Measurements from ENCODE around the gene KIAA2012. TPM values are rescaled to one million over a fixed set of nuclear protein-coding genes. Genes with fewer than 3 reads are reported as not detected.

The KIAA2012 gene
- not detected in 2 replicates for total RNA-seq

DNA sequence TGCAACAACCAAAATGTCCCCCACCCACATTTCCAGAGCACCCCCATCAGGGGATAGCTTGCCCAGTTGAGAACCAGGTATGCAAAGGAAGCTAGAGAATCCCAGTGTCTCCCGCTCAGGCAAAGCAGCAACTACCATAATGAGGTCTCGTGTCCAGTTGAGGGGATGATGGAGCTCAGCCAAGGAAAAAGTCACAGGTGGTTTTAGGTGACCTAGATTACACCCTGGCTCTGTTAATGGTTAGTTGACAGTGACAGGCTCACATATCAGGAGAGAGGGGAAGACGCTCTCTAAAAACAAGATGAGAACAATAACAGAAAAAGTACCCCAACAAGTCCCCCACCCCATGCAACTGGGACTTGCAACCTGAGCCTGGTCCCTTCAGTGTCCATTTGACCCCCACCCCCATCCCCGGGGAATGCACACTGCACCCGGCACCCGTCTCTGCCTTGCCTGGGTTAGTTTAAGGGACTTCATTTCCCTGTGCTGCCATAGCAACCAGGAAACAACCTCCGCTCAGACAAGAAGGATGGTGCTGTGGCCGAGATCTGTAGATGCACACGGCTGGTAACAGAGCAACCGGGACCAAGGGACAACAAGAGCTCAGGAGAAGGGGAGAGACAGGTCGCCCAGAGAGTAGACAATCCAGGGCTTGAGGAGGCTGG is at the start of gene KIAA2012:
Gene KIAA2012 (plus strand): TSS at position 519 of the 665 bp plus-strand sequence. CDS start 373 bp downstream, outside the sequence.
- DNase-seq = no peak
- Mint-ChIP-seq H3K27me3 (peaks cover 6% of the 10 kb centered on the region), H3K27ac (no peak within 1 kb of the TSS), H3K36me3 (ENCODE audit: low read depth) (no peaks in the 10 kb centered on the region), H3K4me3 (no peak within 1 kb of the TSS), H3K9me3 (no peaks in the 10 kb centered on the region), H3K4me1 (no peaks in the 10 kb centered on the region)
- intact Hi-C loops (cut with micrococcal nuclease) = no loop called here

DNA sequence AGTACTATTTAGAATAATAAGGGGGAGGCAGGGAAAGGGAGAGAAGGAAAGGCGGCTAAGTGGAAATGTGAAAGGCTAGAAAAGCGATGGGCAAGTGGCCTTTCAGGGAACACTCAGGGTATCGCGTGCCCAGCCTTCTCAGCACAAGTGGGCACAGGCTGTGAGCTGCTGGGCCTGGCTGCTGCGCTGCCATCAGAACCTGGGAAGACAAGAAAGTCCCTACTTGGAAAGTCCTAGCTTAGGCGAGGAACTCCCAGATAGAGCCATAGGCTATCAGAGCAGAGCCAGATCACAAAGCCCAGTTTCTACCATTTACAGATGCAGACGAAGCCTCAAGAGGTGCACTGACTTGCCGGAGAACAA is 49.2 kb upstream of the KIAA2012 start:
- Mint-ChIP-seq H3K27ac (no peak overlapping the region), H3K27me3 (peaks cover 19% of the 10 kb centered on the region), H3K4me3 (no peak overlapping the region), H3K4me1 (no peaks in the 10 kb centered on the region), H3K9me3 (no peaks in the 10 kb centered on the region), H3K36me3 (ENCODE audit: low read depth) (no peaks in the 10 kb centered on the region)
- intact Hi-C loops (cut with micrococcal nuclease) = no loop called here
- no peak for DNase-seq

DNA sequence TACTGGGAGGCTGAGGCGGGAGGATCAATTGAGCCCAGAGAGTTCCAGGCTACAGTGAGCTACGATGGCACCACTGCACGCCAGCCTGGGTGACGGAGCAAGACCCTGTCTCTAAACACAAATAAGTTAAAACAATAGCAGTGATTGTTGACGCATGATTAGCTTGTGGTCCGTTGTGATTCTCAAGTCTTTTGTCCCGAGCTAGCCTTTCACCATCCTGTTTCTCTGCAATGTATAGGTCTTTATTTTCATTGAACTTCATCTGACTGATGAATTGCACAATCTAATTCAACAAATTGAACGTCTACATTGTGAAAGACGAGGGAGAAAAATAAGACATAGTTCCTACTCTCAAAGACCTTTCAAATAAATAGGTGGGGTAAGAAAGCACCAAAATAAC is 48.2 kb upstream of the KIAA2012 start:
- Mint-ChIP-seq H3K27ac (no peak overlapping the region), H3K27me3 (peaks cover 25% of the 10 kb centered on the region), H3K9me3 (no peaks in the 10 kb centered on the region), H3K36me3 (ENCODE audit: low read depth) (no peaks in the 10 kb centered on the region), H3K4me1 (no peaks in the 10 kb centered on the region), H3K4me3 (no peak overlapping the region)
- no peak for DNase-seq
- intact Hi-C loops (cut with micrococcal nuclease) = no loop called here

DNA sequence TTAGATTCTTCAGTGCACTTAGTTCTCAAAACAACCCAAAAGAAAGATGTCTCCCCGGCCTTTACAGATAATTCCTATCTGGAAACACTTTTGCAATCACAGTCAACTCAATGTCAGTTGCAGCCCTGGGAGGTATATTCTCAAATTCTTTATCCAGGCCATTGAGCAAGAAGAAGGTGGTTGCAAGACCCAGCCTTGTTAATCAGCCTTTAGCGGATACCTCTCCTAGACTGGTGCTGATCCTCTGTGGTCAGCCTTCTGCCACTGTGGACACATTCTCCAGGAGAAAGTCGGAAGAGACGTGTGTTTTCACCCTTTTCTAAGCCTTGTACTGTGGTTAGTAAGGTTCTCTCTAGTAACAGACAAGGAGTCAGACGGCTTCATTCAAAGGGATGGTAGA is 47.2 kb upstream of the KIAA2012 start:
- no peaks in the 10 kb centered on the region for H3K9me3 Mint-ChIP-seq
- H3K4me1 Mint-ChIP-seq = no peaks in the 10 kb centered on the region
- no peaks in the 10 kb centered on the region for H3K36me3 Mint-ChIP-seq (ENCODE audit: low read depth)
- DNase-seq = no peak
- no peak overlapping the region for H3K27ac Mint-ChIP-seq
- peaks cover 34% of the 10 kb centered on the region for H3K27me3 Mint-ChIP-seq
- intact Hi-C loops (cut with micrococcal nuclease) = no loop called here
- no peak overlapping the region for H3K4me3 Mint-ChIP-seq

DNA sequence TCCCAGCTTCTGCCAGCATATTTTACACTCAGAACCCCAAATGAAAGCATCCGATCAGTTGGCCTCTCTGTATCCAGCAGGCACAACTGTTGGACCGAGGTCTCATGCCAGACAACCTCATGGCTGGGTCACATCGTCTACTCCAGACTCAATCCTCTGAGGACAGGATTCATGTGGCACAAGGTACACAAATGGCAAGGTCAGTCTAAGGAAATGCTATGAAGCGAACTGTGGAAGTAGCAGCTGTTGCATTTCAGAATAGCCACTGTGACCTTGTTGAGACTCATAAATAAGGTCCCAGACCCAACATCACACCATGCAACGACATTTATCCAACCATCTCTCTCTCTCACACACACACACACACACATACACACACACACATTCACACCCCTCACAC is 46.5 kb upstream of the KIAA2012 start:
- H3K27me3 Mint-ChIP-seq = peaks cover 41% of the 10 kb centered on the region
- H3K4me3 Mint-ChIP-seq = no peak overlapping the region
- no peaks in the 10 kb centered on the region for H3K9me3 Mint-ChIP-seq
- intact Hi-C loops (cut with micrococcal nuclease) = no loop called here
- DNase-seq = no peak
- no peak overlapping the region for H3K27ac Mint-ChIP-seq
- no peaks in the 10 kb centered on the region for H3K36me3 Mint-ChIP-seq (ENCODE audit: low read depth)
- H3K4me1 Mint-ChIP-seq = no peaks in the 10 kb centered on the region

DNA sequence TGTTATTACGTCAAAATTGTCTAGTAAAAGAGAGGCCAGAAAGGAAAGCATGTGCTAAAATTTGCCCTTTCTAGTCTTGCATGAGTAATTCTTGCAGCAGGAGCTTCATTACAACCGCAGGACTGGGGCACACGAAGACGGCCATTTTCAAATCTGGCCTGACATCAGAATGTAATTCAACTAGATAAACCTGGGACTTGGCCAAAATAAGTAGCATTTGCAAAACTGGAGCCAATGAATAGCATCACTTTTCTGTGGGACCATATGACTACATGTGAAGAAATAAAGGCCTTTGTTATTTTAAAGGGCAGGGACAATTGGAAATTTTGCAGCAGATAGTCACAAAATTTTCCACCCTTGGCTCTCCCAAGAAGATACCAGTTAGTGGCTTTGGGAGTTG is 42.4 kb upstream of the KIAA2012 start:
- Mint-ChIP-seq H3K4me3 (no peak overlapping the region), H3K27me3 (peaks cover 49% of the 10 kb centered on the region), H3K27ac (no peak overlapping the region), H3K9me3 (no peaks in the 10 kb centered on the region), H3K4me1 (peaks cover 12% of the 10 kb centered on the region), H3K36me3 (ENCODE audit: low read depth) (no peaks in the 10 kb centered on the region)
- intact Hi-C loops (cut with micrococcal nuclease) = loop anchor here (5.0 to 10.0 kb wide), 4 partner anchors 166 to 773 kb away; partner anchors contain the start of genes ALS2, STRADB and TRAK2
- no peak for DNase-seq

DNA sequence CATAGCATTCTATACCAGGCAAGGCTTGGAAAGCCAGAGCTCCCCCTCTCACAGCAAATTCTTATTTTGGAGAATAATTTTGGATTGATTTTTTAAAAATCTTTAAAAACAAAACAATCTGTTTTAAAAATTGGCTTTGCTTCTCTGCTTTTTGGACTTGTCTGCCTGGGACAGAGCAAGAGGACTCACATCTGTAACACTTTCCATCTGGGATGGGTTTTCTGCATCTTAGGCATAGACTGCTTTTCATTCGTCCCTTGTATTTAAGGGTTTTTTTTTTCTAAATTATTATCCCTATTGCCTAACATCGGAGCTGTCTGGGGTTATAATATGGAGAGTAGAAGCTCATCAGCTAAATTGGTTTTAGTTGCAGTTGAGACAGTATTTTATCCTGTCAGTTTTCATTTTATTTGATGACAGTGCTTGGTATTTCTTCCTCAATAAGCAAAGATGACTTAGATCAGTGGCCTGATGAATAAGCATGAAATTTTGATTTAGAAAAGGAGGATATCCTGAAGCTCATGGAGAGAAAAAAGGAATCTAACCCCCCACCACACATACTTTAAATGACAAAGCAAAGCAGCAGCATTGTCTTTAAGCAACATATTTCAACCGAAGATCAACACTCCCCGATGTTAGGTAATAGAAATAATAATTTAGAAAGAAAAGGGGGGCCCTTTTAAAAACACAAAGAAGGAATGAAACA is 41.7 kb upstream of the KIAA2012 start:
- H3K36me3 Mint-ChIP-seq (ENCODE audit: low read depth) = no peaks in the 10 kb centered on the region
- H3K4me3 Mint-ChIP-seq = no peak overlapping the region

DNA sequence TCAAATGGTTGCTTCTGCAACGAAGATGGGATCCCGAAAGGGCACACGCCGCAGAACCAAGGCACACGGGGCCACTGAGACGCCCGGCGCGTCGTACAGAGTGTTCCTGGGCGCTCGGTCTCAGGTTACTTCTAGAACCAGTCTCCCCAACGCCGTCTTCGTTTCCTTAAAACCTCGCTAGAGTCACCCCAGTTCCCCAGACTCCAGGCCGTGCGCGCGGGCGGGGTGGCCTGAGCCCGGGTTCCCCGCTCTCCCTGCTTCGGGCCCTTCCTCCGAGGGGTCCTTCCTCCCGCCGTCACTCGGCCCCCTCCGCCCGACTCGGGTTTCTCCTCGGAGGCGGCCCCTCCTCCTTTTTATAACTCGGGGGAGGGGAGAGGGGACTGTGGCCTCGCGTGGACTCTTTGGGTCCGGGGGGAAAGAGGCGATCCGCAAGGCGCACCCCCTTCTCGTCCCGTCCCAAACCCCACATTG is 40.2 kb upstream of the KIAA2012 start:
- H3K9me3 Mint-ChIP-seq = no peaks in the 10 kb centered on the region
- no peaks in the 10 kb centered on the region for H3K36me3 Mint-ChIP-seq (ENCODE audit: low read depth)
- peaks cover 41% of the 10 kb centered on the region for H3K27me3 Mint-ChIP-seq
- DNase-seq = peak; percentile 83
- H3K4me3 Mint-ChIP-seq = peak overlapping the region; percentile 85
- no peak overlapping the region for H3K27ac Mint-ChIP-seq
- intact Hi-C loops (cut with micrococcal nuclease) = loop anchor here (2.0 to 10.0 kb wide), 6 partner anchors 140 to 850 kb away; partner anchors contain the start of genes ALS2, CASP10, STRADB and TRAK2
- H3K4me1 Mint-ChIP-seq = peaks cover 12% of the 10 kb centered on the region

More for the DNA sequence above, 41.7 kb upstream of the KIAA2012 start:
- no peak overlapping the region for H3K27ac Mint-ChIP-seq
- DNase-seq = no peak
- intact Hi-C loops (cut with micrococcal nuclease) = loop anchor here (5.0 to 10.0 kb wide), 4 partner anchors 167 to 774 kb away; partner anchors contain the start of genes ALS2, STRADB and TRAK2
- H3K4me1 Mint-ChIP-seq = peaks cover 12% of the 10 kb centered on the region
- peaks cover 47% of the 10 kb centered on the region for H3K27me3 Mint-ChIP-seq
- no peaks in the 10 kb centered on the region for H3K9me3 Mint-ChIP-seq

DNA sequence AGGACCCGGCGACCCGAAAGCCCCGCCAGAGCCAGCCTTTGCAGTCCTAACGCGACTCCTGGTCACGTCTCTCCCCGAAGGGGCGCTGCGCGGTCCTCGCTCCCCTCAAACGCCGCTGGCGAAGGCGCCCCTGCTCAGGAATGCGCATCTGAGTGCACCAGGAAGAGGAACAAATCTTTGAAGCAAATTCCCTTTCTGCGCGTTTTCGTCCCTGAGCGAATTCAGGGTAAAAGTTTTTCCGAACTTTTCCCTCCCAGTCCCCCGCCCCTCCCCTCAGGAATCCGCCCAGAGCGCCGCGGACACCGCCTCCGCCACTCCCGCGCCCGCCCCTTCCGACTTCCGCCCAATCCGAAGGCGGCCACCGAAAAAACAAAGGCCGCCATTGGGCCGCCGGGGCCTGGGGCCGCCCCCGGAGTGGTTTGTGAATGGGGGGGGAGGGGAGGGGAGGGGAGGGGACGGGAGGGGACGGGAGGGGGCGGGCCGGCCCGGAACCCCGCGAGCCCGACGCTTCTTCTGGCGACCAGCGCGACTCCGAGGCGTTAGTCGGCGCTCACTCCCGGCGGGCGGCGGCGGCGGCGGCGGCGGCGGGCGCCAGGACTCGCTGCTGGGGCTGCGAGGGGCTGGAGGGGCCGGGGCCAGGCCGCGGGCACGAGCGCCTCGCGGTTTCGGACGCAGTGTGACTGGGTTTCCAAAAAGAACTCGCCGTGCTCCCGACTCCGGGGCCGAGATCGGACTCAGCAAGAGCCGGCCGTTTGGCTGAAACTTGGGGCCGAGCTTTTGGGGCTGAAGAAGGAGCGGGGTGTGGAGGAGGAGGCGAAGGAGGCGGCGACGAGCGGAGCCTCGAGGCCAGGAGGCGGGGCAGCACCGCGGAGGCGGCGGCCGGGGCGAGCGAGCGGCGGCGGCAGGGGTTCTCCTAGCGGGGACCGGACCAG is 39.5 kb upstream of the KIAA2012 start, which contains the start of gene FZD7:
Gene FZD7 (plus strand): TSS at position 539 of the 932 bp plus-strand sequence. CDS start 793 bp downstream, outside the sequence.
- peak; percentile 96 for DNase-seq
- Mint-ChIP-seq H3K27ac (peak within 1 kb of the TSS; percentile 62), H3K4me3 (peak within 1 kb of the TSS; percentile 85), H3K36me3 (ENCODE audit: low read depth) (no peaks in the 10 kb centered on the region), H3K9me3 (no peaks in the 10 kb centered on the region), H3K4me1 (peaks cover 12% of the 10 kb centered on the region), H3K27me3 (peaks cover 42% of the 10 kb centered on the region)
- intact Hi-C loops (cut with micrococcal nuclease) = loop anchor here (2.0 to 10.0 kb wide), 6 partner anchors 139 to 851 kb away; partner anchors contain the start of genes ALS2, CASP10, STRADB and TRAK2

DNA sequence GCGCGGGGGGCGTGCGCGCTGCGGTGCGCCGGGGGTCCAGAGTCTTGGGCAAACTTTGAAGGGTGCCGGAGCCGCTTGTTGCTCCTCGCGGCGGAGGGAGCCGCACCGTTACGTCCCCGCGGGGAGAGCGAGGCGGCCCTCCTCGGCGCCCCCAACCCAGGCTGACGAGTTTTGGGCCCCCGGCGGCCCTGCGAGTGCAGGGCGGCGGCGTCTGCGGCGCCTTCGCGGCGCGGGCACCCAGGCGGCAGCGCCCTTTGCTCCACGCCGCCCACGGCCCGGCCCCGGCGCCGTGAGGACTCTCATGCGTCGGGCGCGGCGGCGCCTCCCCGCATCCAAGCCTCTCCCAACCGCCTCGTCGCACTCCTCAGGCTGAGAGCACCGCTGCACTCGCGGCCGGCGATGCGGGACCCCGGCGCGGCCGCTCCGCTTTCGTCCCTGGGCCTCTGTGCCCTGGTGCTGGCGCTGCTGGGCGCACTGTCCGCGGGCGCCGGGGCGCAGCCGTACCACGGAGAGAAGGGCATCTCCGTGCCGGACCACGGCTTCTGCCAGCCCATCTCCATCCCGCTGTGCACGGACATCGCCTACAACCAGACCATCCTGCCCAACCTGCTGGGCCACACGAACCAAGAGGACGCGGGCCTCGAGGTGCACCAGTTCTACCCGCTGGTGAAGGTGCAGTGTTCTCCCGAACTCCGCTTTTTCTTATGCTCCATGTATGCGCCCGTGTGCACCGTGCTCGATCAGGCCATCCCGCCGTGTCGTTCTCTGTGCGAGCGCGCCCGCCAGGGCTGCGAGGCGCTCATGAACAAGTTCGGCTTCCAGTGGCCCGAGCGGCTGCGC is 38.6 kb upstream of the KIAA2012 start:
- Mint-ChIP-seq H3K27me3 (peaks cover 45% of the 10 kb centered on the region), H3K9me3 (no peaks in the 10 kb centered on the region), H3K36me3 (ENCODE audit: low read depth) (no peaks in the 10 kb centered on the region), H3K4me1 (peaks cover 12% of the 10 kb centered on the region), H3K27ac (peak overlapping the region; percentile 62), H3K4me3 (peak overlapping the region; percentile 85)
- intact Hi-C loops (cut with micrococcal nuclease) = loop anchor here (5.0 to 10.0 kb wide), 4 partner anchors 170 to 777 kb away; partner anchors contain the start of genes ALS2, STRADB and TRAK2
- DNase-seq = peak; percentile 77

DNA sequence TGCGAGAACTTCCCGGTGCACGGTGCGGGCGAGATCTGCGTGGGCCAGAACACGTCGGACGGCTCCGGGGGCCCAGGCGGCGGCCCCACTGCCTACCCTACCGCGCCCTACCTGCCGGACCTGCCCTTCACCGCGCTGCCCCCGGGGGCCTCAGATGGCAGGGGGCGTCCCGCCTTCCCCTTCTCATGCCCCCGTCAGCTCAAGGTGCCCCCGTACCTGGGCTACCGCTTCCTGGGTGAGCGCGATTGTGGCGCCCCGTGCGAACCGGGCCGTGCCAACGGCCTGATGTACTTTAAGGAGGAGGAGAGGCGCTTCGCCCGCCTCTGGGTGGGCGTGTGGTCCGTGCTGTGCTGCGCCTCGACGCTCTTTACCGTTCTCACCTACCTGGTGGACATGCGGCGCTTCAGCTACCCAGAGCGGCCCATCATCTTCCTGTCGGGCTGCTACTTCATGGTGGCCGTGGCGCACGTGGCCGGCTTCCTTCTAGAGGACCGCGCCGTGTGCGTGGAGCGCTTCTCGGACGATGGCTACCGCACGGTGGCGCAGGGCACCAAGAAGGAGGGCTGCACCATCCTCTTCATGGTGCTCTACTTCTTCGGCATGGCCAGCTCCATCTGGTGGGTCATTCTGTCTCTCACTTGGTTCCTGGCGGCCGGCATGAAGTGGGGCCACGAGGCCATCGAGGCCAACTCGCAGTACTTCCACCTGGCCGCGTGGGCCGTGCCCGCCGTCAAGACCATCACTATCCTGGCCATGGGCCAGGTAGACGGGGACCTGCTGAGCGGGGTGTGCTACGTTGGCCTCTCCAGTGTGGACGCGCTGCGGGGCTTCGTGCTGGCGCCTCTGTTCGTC is 37.7 kb upstream of the KIAA2012 start:
- peaks cover 12% of the 10 kb centered on the region for H3K4me1 Mint-ChIP-seq
- intact Hi-C loops (cut with micrococcal nuclease) = loop anchor here (10.0 kb wide), 1 partner anchor 171 kb away; no protein-coding TSS in a partner anchor
- no peak overlapping the region for H3K4me3 Mint-ChIP-seq
- H3K27ac Mint-ChIP-seq = no peak overlapping the region
- no peaks in the 10 kb centered on the region for H3K9me3 Mint-ChIP-seq
- H3K36me3 Mint-ChIP-seq (ENCODE audit: low read depth) = no peaks in the 10 kb centered on the region
- H3K27me3 Mint-ChIP-seq = peaks cover 45% of the 10 kb centered on the region
- peak; percentile 66 for DNase-seq

DNA sequence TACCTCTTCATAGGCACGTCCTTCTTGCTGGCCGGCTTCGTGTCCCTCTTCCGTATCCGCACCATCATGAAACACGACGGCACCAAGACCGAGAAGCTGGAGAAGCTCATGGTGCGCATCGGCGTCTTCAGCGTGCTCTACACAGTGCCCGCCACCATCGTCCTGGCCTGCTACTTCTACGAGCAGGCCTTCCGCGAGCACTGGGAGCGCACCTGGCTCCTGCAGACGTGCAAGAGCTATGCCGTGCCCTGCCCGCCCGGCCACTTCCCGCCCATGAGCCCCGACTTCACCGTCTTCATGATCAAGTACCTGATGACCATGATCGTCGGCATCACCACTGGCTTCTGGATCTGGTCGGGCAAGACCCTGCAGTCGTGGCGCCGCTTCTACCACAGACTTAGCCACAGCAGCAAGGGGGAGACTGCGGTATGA is 37.1 kb upstream of the KIAA2012 start:
- DNase-seq = no peak
- intact Hi-C loops (cut with micrococcal nuclease) = loop anchor here (10.0 kb wide), 1 partner anchor 171 kb away; no protein-coding TSS in a partner anchor

More for the DNA sequence above, 37.1 kb upstream of the KIAA2012 start:
- Mint-ChIP-seq H3K27ac (no peak overlapping the region), H3K4me1 (peaks cover 12% of the 10 kb centered on the region), H3K4me3 (no peak overlapping the region), H3K27me3 (peaks cover 43% of the 10 kb centered on the region), H3K9me3 (no peaks in the 10 kb centered on the region), H3K36me3 (ENCODE audit: low read depth) (no peaks in the 10 kb centered on the region)

All from activated CD4-positive, alpha-beta T cell treated with anti-CD3 and anti-CD28 coated beads, Interleukin-2, amount 10 ng/mL, durations not matched to agents 24 days and 14 days (primary cell).